ENCODE results near the gene CPSF7.

The CPSF7 gene

GRCh38 chr11:61404641-61405040 is 25.1 kb downstream of the CPSF7 start:
- ChIA-PET POLR2A (no interaction called here), CTCF (no interaction called here)
- TF ChIP-seq, protein P1, sequence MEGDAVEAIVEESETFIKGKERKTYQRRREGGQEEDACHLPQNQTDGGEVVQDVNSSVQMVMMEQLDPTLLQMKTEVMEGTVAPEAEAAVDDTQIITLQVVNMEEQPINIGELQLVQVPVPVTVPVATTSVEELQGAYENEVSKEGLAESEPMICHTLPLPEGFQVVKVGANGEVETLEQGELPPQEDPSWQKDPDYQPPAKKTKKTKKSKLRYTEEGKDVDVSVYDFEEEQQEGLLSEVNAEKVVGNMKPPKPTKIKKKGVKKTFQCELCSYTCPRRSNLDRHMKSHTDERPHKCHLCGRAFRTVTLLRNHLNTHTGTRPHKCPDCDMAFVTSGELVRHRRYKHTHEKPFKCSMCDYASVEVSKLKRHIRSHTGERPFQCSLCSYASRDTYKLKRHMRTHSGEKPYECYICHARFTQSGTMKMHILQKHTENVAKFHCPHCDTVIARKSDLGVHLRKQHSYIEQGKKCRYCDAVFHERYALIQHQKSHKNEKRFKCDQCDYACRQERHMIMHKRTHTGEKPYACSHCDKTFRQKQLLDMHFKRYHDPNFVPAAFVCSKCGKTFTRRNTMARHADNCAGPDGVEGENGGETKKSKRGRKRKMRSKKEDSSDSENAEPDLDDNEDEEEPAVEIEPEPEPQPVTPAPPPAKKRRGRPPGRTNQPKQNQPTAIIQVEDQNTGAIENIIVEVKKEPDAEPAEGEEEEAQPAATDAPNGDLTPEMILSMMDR (IDR thresholded peaks at IDR 0.05; ENCODE audit: insufficient read depth, low read length, missing control alignments): no peak
- DNase-seq (ENCODE audit: low read depth, low spot score): no peak
- no peak overlapping the region for H3K4me3 ChIP-seq (ENCODE audit: low read depth, low read length)

DNA sequence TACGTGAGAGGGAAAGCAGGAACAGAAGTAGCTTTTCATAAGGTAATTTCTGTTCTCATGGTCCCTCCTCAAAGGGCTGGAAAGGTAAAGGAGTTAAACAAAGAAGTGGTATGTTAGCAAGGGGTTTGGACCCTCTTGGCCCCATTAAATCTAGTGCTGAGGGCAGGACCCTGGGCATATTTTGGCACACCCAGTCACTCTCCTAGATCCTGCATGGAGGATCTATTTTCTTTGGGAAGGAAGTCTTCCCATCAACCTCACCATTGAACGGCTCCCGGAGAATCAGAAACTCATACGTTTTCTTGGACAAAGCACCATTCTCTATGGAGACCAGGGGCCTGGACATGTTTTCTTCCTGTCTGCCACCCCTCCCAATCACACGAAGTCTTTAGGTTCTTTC is 25.7 kb downstream of the CPSF7 start:
- DNase-seq (ENCODE audit: low read depth, low spot score): no peak
- TF ChIP-seq, protein P1 (IDR thresholded peaks at IDR 0.05; ENCODE audit: insufficient read depth, low read length, missing control alignments): no peak
- CTCF ChIA-PET: interaction anchor here (1.5 to 3.5 kb wide), 2 partner anchors 11 to 18 kb away, joined by 5 to 20 read pairs; no protein-coding TSS in a partner anchor
- H3K4me3 ChIP-seq (ENCODE audit: low read depth, low read length): no peak overlapping the region
- POLR2A ChIA-PET: no interaction called here

- no peak for DNase-seq (ENCODE audit: low read depth, low spot score)
- H3K4me3 ChIP-seq (ENCODE audit: low read depth, low read length): no peak overlapping the region
- TF ChIP-seq, protein P1 (IDR thresholded peaks at IDR 0.05; ENCODE audit: insufficient read depth, low read length, missing control alignments): no peak
- CTCF ChIA-PET: interaction anchor here (1.5 to 3.5 kb wide), 2 partner anchors 10 to 18 kb away, joined by 5 to 20 read pairs; no protein-coding TSS in a partner anchor
- POLR2A ChIA-PET: no interaction called here
Measured at GRCh38 chr11:61403658-61404057, 26.1 kb downstream of the CPSF7 start.

DNA sequence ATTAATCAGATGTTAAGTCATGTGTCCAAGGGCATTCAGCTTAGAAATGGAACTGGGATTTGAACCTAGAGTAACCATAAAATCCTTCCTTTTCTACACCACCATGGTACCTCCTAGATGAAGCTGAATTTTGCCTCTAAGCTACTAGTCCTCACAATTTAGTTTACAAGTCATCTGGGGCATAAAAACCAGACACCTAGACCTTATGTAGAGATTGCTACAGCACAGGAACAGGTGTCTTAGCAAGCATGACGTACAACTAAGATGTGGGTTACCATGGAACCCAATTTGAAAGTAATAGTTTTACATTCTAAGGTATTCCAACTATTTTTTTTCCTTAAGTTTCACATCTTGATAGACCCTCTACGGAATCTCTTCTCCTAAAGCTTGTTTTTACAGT is 28.2 kb downstream of the CPSF7 start:
- TF ChIP-seq, protein P1 (IDR thresholded peaks at IDR 0.05; ENCODE audit: insufficient read depth, low read length, missing control alignments): no peak
- DNase-seq (ENCODE audit: low read depth, low spot score): no peak
- POLR2A ChIA-PET: interaction anchor here (0.9 kb wide), 1 partner anchor 8 kb away, joined by 3 read pairs; no protein-coding TSS in a partner anchor
- CTCF ChIA-PET: interaction anchor here (1.0 to 4.4 kb wide), 7 partner anchors 8 to 148 kb away, joined by 3 to 24 read pairs (median 6); partner anchors contain the start of gene TMEM216
- H3K4me3 ChIP-seq (ENCODE audit: low read depth, low read length): no peak overlapping the region

DNA sequence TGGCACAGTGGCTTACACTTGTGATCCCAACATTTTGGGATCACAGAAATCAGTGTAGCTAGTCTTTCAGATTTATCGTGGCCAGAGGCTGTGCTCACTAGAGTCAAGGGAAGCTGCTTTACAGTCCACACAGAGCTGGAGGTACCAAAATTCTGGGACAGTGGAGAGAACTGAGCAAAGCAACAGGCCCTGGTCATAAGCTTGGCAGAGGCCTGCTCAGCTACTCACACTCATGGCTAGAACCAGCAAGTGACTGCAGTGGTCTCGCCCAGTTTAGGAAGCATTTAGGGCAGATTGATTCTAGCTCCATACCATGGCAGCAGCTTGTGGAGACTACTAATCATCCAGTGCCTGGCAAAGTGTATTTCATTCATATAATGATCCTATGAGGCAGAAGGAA is 28.6 kb downstream of the CPSF7 start:
- no peak overlapping the region for H3K4me3 ChIP-seq (ENCODE audit: low read depth, low read length)
- ChIA-PET POLR2A (interaction anchor here (1.1 kb wide), 1 partner anchor 40 kb away, joined by 4 read pairs; the partner anchor contains the start of gene CYB561A3), CTCF (interaction anchor here (1.0 to 4.4 kb wide), 7 partner anchors 8 to 147 kb away, joined by 3 to 24 read pairs (median 6); partner anchors contain the start of gene TMEM216)
- TF ChIP-seq, protein P1 (IDR thresholded peaks at IDR 0.05; ENCODE audit: insufficient read depth, low read length, missing control alignments): no peak
- DNase-seq (ENCODE audit: low read depth, low spot score): no peak

GRCh38 chr11:61392981-61393595 is 36.7 kb downstream of the CPSF7 start:
- CTCF ChIA-PET: interaction anchor here (0.6 to 25.4 kb wide), 21 partner anchors 8 to 206 kb away, joined by 3 to 926 read pairs (median 3); partner anchors contain the start of genes CYB561A3, DDB1, TKFC and TMEM138
- TF ChIP-seq, protein P1 (IDR thresholded peaks at IDR 0.05; ENCODE audit: insufficient read depth, low read length, missing control alignments): peak; percentile 34
- H3K4me3 ChIP-seq (ENCODE audit: low read depth, low read length): peak overlapping the region; percentile 86
- no peak for DNase-seq (ENCODE audit: low read depth, low spot score)
- POLR2A ChIA-PET: interaction anchor here (0.6 to 2.4 kb wide), 5 partner anchors 9 to 57 kb away, joined by 3 to 13 read pairs (median 4); partner anchors contain the start of genes CPSF7, CYB561A3, SDHAF2 and TMEM138
